ENCODE measurements around the gene IRF7. TPM values are rescaled to one million over a fixed set of nuclear protein-coding genes. Genes with fewer than 3 reads are reported as not detected.

Gene IRF7
- 10 to 100 TPM in 5 of 9 donors, 1 to 10 TPM in 4; 3.6 to 28.3 (median 10.0) TPM for total RNA-seq
- polyA plus RNA-seq, result 10 to 100 TPM in 2 of 3 donors, under 1 TPM in 1; 0.81 to 87.6 (median 25.9) TPM
- long read RNA-seq, donor 1, result 0 reads
- long read RNA-seq, donor 2, partial matches to known transcripts, result 0 of 1 reads
- long read RNA-seq, donor 2, other reads (novel, unspliced or antisense), result 0 of 1 reads
- long read RNA-seq, donor 3, partial matches to known transcripts, result 0 of 4 reads
- long read RNA-seq, donor 3, other reads (novel, unspliced or antisense), result 0 of 4 reads
- long read RNA-seq, donor 4, partial matches to known transcripts, result 2 of 7 reads
- long read RNA-seq, donor 4, other reads (novel, unspliced or antisense), result 2 of 7 reads
- long read RNA-seq, donor 5, transcript IRF7-205 (11 exons, 1,974 nt), result major isoform, 9 of 26 reads
- long read RNA-seq, donor 5, partial matches to known transcripts, result 3 of 26 reads
- long read RNA-seq, donor 5, other reads (novel, unspliced or antisense), result 14 of 26 reads
- long read RNA-seq, donor 6, partial matches to known transcripts, result 2 of 8 reads
- long read RNA-seq, donor 6, other reads (novel, unspliced or antisense), result 4 of 8 reads
- long read RNA-seq, donor 7, partial matches to known transcripts, result 0 of 1 reads
- long read RNA-seq, donor 7, other reads (novel, unspliced or antisense), result 0 of 1 reads
- long read RNA-seq, donor 8, partial matches to known transcripts, result 0 of 1 reads
- long read RNA-seq, donor 8, other reads (novel, unspliced or antisense), result 0 of 1 reads
- long read RNA-seq, donor 9, partial matches to known transcripts, result 0 of 1 reads
- long read RNA-seq, donor 9, other reads (novel, unspliced or antisense), result 0 of 1 reads
- long read RNA-seq, donor 10, partial matches to known transcripts, result 0 of 1 reads
- long read RNA-seq, donor 10, other reads (novel, unspliced or antisense), result 0 of 1 reads

GRCh38 chr11:615504-616319 lies at the start of gene IRF7:
IRF7 (minus strand) TSS chr11:615950; CDS start chr11:615364, 586 bp downstream.
- peak; percentile 80 to 96 (median 88) for DNase-seq
- peak within 1 kb of the TSS in 3 of 4 donors; percentile 28 to 66 (median 35) for H3K4me3 ChIP-seq
- H3K4me1 ChIP-seq (replicated peaks in 1 of 2), result peaks cover 0 to 14% of the 10 kb centered on the region in 2 donors
- TF ChIP-seq CTCF (IDR thresholded peaks at IDR 0.05), result no peak
- peak; percentile 57 to 81 for TF ChIP-seq POLR2A (IDR thresholded peaks at IDR 0.05)
- H3K36me3 ChIP-seq (replicated peaks in 1 of 2), result peaks cover 0 to 32% of the 10 kb centered on the region in 2 donors
- 33 to 54% (median 49%) methylated on average over 23 to 66 of the region's 66 CpGs for WGBS, 4 donors
- H3K9me3 ChIP-seq (replicated peaks in 1 of 3), result no peaks in the 10 kb centered on the region
- intact Hi-C loops (cut with DNase I), result no loop called here
- H3K27ac ChIP-seq, result peak within 1 kb of the TSS; percentile 41 to 98 (median 84)
- H3K27me3 ChIP-seq, result no peaks in the 10 kb centered on the region

- Histone ChIP-seq H3K9me3 (replicated peaks in 1 of 3) (no peaks in the 10 kb centered on the region), H3K36me3 (replicated peaks in 1 of 2) (peaks cover 0 to 7% of the 10 kb centered on the region in 2 donors), H3K27ac (peak overlapping the region in 4 of 5 donors; percentile 26 to 62 (median 28)), H3K4me3 (no peak overlapping the region), H3K4me1 (replicated peaks in 1 of 2) (peaks cover 7 to 14% of the 10 kb centered on the region in 2 donors), H3K27me3 (no peaks in the 10 kb centered on the region)
- intact Hi-C loops (cut with DNase I), result no loop called here
- DNase-seq, result no peak
- WGBS, 4 donors, result 63 to 75% (median 72%) methylated on average over 8 to 15 of the region's 15 CpGs
- no peak for TF ChIP-seq CTCF (IDR thresholded peaks at IDR 0.05)
- TF ChIP-seq POLR2A (IDR thresholded peaks at IDR 0.05), result no peak
These were observed 49.4 kb upstream of the IRF7 start for GRCh38 chr11:665062-665703.

GRCh38 chr11:662689-663274 lies 47.0 kb upstream of the IRF7 start:
- Histone ChIP-seq H3K27ac (no peak overlapping the region), H3K27me3 (no peaks in the 10 kb centered on the region), H3K4me3 (no peak overlapping the region), H3K36me3 (replicated peaks in 1 of 2) (peaks cover 0 to 20% of the 10 kb centered on the region in 2 donors), H3K9me3 (replicated peaks in 1 of 3) (no peaks in the 10 kb centered on the region), H3K4me1 (replicated peaks in 1 of 2) (peaks cover 7 to 9% of the 10 kb centered on the region in 2 donors)
- 57 to 81% (median 63%) methylated on average over 9 to 15 of the region's 15 CpGs for WGBS, 4 donors
- peak; percentile 56 to 89 (median 74) for DNase-seq
- TF ChIP-seq POLR2A (IDR thresholded peaks at IDR 0.05), result no peak
- TF ChIP-seq CTCF (IDR thresholded peaks at IDR 0.05), result peak; percentile 72 to 90 (median 84)
- intact Hi-C loops (cut with DNase I), result loop anchor here (2.0 to 5.0 kb wide), 2 partner anchors 60 to 62 kb away; no protein-coding TSS in a partner anchor

Measured in adrenal gland (tissue), 19 donors.